Measurements from ENCODE around the gene SH3PXD2B. TPM values are rescaled to one million over a fixed set of nuclear protein-coding genes. Genes with fewer than 3 reads are reported as not detected.

SH3PXD2B gene
- total RNA-seq, 1 experiment from 2014 or later = 12.9 TPM

- Histone ChIP-seq H3K9me3 (no peaks in the 10 kb centered on the region), H3K4me1 (no peaks in the 10 kb centered on the region), H3K27me3 (replicated peaks; ENCODE audit: control insufficient read depth, insufficient read depth, low read length) (no peaks in the 10 kb centered on the region), H3K36me3 (ENCODE audit: control insufficient read depth, insufficient read depth, low read length) (peaks cover 2% of the 10 kb centered on the region; the same call in 1 of the 2 replicates), H3K4me3 (ENCODE audit: low read depth, low read length) (no peak overlapping the region)
- BruUV-seq (replicated peaks) = no TSS peak
- ChIA-PET POLR2A (no interaction called here), CTCF (no interaction called here)
- TF ChIP-seq, protein P1, sequence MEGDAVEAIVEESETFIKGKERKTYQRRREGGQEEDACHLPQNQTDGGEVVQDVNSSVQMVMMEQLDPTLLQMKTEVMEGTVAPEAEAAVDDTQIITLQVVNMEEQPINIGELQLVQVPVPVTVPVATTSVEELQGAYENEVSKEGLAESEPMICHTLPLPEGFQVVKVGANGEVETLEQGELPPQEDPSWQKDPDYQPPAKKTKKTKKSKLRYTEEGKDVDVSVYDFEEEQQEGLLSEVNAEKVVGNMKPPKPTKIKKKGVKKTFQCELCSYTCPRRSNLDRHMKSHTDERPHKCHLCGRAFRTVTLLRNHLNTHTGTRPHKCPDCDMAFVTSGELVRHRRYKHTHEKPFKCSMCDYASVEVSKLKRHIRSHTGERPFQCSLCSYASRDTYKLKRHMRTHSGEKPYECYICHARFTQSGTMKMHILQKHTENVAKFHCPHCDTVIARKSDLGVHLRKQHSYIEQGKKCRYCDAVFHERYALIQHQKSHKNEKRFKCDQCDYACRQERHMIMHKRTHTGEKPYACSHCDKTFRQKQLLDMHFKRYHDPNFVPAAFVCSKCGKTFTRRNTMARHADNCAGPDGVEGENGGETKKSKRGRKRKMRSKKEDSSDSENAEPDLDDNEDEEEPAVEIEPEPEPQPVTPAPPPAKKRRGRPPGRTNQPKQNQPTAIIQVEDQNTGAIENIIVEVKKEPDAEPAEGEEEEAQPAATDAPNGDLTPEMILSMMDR (IDR thresholded peaks at IDR 0.05; ENCODE audit: insufficient read depth in 1 of 2, low read depth in 1 of 2, low read length in 1 of 2, severe bottlenecking in 1 of 2, unreplicated experiment in 1 of 2) = no peak
- Mint-ChIP-seq H3K9me3 (ENCODE audit: unreplicated experiment) (peaks cover 9% of the 10 kb centered on the region), H3K27ac (ENCODE audit: unreplicated experiment) (no peak overlapping the region), H3K27me3 (ENCODE audit: insufficient read depth, unreplicated experiment) (no peaks in the 10 kb centered on the region), H3K4me1 (ENCODE audit: low read depth, unreplicated experiment) (no peaks in the 10 kb centered on the region), H3K4me3 (ENCODE audit: unreplicated experiment) (no peak overlapping the region), H3K36me3 (ENCODE audit: insufficient read depth, unreplicated experiment) (peaks cover 6% of the 10 kb centered on the region)
- DNase-seq = no peak
- intact Hi-C loops (cut with micrococcal nuclease; ENCODE audit: unreplicated experiment) = no loop called here
Observed at GRCh38 chr5:172404746-172405145, 49.6 kb downstream of the SH3PXD2B start.

GRCh38 chr5:172403817-172404216 is 50.5 kb downstream of the SH3PXD2B start:
- intact Hi-C loops (cut with micrococcal nuclease; ENCODE audit: unreplicated experiment) = no loop called here
- ChIA-PET POLR2A (no interaction called here), CTCF (interaction anchor here (0.5 kb wide), 1 partner anchor 212 kb away, joined by 6 read pairs; no protein-coding TSS in a partner anchor)
- H3K4me3 Mint-ChIP-seq (ENCODE audit: unreplicated experiment) = no peak overlapping the region
- H3K36me3 Mint-ChIP-seq (ENCODE audit: insufficient read depth, unreplicated experiment) = peaks cover 6% of the 10 kb centered on the region
- H3K27ac Mint-ChIP-seq (ENCODE audit: unreplicated experiment) = no peak overlapping the region
- H3K27me3 ChIP-seq (replicated peaks; ENCODE audit: control insufficient read depth, insufficient read depth, low read length) = no peaks in the 10 kb centered on the region
- no peak for DNase-seq
- BruUV-seq (replicated peaks) = no TSS peak
- H3K9me3 ChIP-seq = no peaks in the 10 kb centered on the region
- peaks cover 15% of the 10 kb centered on the region for H3K9me3 Mint-ChIP-seq (ENCODE audit: unreplicated experiment)
- no peaks in the 10 kb centered on the region for H3K4me1 ChIP-seq
- TF ChIP-seq, protein P1 (IDR thresholded peaks at IDR 0.05; ENCODE audit: insufficient read depth in 1 of 2, low read depth in 1 of 2, low read length in 1 of 2, severe bottlenecking in 1 of 2, unreplicated experiment in 1 of 2) = no peak
- H3K4me3 ChIP-seq (ENCODE audit: low read depth, low read length) = no peak overlapping the region
- H3K36me3 ChIP-seq (ENCODE audit: control insufficient read depth, insufficient read depth, low read length) = peaks cover 2% of the 10 kb centered on the region; the same call in 1 of the 2 replicates
- no peaks in the 10 kb centered on the region for H3K27me3 Mint-ChIP-seq (ENCODE audit: insufficient read depth, unreplicated experiment)
- no peaks in the 10 kb centered on the region for H3K4me1 Mint-ChIP-seq (ENCODE audit: low read depth, unreplicated experiment)

DNA sequence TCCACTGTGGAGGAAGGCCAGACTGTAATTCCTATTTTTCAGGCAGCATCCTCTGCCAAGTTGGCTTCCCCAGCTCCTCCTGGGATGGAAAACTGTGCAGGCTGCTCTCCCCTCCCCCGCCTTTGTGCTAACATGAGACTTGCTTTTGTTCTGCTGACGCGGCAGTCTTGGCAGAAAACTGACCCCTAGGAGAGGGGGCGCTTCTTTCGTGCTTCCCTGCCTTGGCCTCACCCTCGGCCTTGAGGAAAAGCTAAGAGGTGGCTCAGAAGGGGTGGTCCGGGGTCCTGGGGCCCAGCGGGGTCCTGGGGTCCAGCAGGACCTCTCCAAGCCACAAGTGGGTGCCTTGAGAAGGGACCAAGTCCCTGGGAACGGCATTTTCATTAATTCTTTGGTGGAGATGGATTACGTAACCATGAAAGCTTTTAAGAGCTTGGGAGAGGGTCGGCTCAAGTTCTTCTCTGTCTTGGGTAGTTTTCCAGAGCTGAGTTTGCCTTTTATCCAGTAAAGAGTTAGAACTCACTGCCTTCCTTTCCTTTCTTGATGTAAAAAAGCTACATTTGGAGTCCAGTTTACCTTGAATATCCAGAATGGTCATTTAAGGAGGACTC is 51.0 kb downstream of the SH3PXD2B start:
- no peak overlapping the region for H3K4me3 ChIP-seq (ENCODE audit: low read depth, low read length)
- no peak for DNase-seq
- peaks cover 6% of the 10 kb centered on the region for H3K36me3 Mint-ChIP-seq (ENCODE audit: insufficient read depth, unreplicated experiment)
- intact Hi-C loops (cut with micrococcal nuclease; ENCODE audit: unreplicated experiment) = no loop called here
- H3K27ac Mint-ChIP-seq (ENCODE audit: unreplicated experiment) = no peak overlapping the region
- no peaks in the 10 kb centered on the region for H3K9me3 ChIP-seq
- no peaks in the 10 kb centered on the region for H3K27me3 ChIP-seq (replicated peaks; ENCODE audit: control insufficient read depth, insufficient read depth, low read length)
- H3K9me3 Mint-ChIP-seq (ENCODE audit: unreplicated experiment) = peaks cover 15% of the 10 kb centered on the region
- no peaks in the 10 kb centered on the region for H3K4me1 Mint-ChIP-seq (ENCODE audit: low read depth, unreplicated experiment)
- TF ChIP-seq, protein P1 (IDR thresholded peaks at IDR 0.05; ENCODE audit: insufficient read depth in 1 of 2, low read depth in 1 of 2, low read length in 1 of 2, severe bottlenecking in 1 of 2, unreplicated experiment in 1 of 2) = no peak
- ChIA-PET CTCF (interaction anchor here (0.5 kb wide), 1 partner anchor 212 kb away, joined by 6 read pairs; no protein-coding TSS in a partner anchor), POLR2A (no interaction called here)
- peaks cover 2% of the 10 kb centered on the region; the same call in 1 of the 2 replicates for H3K36me3 ChIP-seq (ENCODE audit: control insufficient read depth, insufficient read depth, low read length)
- BruUV-seq (replicated peaks) = no TSS peak
- no peaks in the 10 kb centered on the region for H3K27me3 Mint-ChIP-seq (ENCODE audit: insufficient read depth, unreplicated experiment)
- no peaks in the 10 kb centered on the region for H3K4me1 ChIP-seq
- no peak overlapping the region for H3K4me3 Mint-ChIP-seq (ENCODE audit: unreplicated experiment)
